Non-pigmented ciliary epithelial cell (primary cell): ENCODE measurements around the gene NPFFR1.
"Not testable (repeated sequence)": the region's sequence is repeated elsewhere in the genome, so short reads cannot be mapped to it uniquely, and the experiment has no call there.

ENCODE experiments used
- DNase-seq: peaks from one replicate; pipeline ENCODE4 v3.0.0-alpha.2; 2010; ENCODE audit warnings: low read depth

Gene NPFFR1

GRCh38 chr10:70222811-70223447 is 60.9 kb downstream of the NPFFR1 start:
- DNase-seq: not testable (repeated sequence)

GRCh38 chr10:70222340-70222794 is 61.4 kb downstream of the NPFFR1 start:
- no peak for DNase-seq

- DNase-seq: no peak
Observed at GRCh38 chr10:70221030-70221429, 62.8 kb downstream of the NPFFR1 start.

- no peak for DNase-seq
Observed at GRCh38 chr10:70212879-70213278, 70.9 kb downstream of the NPFFR1 start.

DNA sequence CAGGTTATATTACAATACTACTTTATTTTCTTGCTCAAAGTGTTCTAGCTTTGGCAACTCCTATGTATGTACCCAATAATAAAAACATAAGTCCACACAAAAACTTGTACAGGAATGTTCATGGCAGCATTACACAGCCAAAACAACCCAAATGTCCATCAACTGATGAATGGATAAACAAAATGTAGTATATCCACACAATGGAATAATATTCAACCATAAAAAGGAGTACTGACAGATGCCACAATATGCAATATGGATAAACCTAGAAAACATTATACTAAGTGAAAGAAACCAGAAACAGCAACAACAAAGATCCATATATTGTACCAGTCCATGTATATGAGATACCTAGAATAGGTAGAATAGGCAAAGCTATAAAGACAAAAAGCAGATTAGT is 71.5 kb downstream of the NPFFR1 start:
- no peak for DNase-seq

- DNase-seq: no peak
Observed at GRCh38 chr10:70206762-70207161, 77.0 kb downstream of the NPFFR1 start.

- no peak for DNase-seq
Observed at GRCh38 chr10:70201105-70201504, 82.7 kb downstream of the NPFFR1 start.

GRCh38 chr10:70198696-70199466 is 84.9 kb downstream of the NPFFR1 start:
- DNase-seq: no peak
